Measurements from ENCODE around the gene LRRC32. TPM values are rescaled to one million over a fixed set of nuclear protein-coding genes. Genes with fewer than 3 reads are reported as not detected.
A peak's percentile ranks its signal among the peaks of the same experiment; 100 is the strongest.

LRRC32 gene
- total and polyA plus RNA-seq, 4 experiments from 2014 or later = 0.38 to 0.56 (median 0.53) TPM; not detected in 1

DNA sequence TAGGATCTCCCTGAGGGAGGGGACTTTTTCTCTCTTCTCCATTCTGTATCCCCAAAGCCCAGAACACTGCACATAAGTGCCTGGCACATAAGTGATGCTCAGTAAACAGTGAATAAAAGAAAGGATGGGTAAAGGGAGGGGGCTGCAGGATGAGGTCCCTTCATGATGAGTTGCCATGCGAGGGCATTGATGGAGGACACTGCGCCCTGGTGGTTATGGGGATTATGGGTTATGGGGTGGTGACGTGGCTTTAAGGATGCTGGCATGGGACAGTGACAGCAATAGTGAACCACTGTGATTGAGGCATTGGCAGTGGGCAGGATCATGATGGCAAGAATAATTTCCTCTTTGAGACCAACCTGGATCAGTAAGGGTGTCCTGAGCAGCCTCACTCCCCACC lies 43.9 kb upstream of the LRRC32 start:
- intact Hi-C loops (cut with micrococcal nuclease) = no loop called here
- Mint-ChIP-seq H3K4me1 (no peaks in the 10 kb centered on the region), H3K9me3 (peaks cover 0 to 2% (median 0%) of the 10 kb centered on the region in 8 donors), H3K36me3 (no peaks in the 10 kb centered on the region), H3K27ac (no peak overlapping the region), H3K4me3 (no peak overlapping the region), H3K27me3 (no peaks in the 10 kb centered on the region)
- DNase-seq = no peak
- ChIA-PET CTCF (ENCODE audit: partially characterized antibody) (no interaction called here), POLR2A (ENCODE audit: partially characterized antibody) (no interaction called here)
- H3K9me3 ChIP-seq (ENCODE audit: control insufficient read depth in 1 of 2, low read length in 2 of 2) = no peaks in the 10 kb centered on the region
- H3K36me3 ChIP-seq (ENCODE audit: insufficient read depth, low read length) = no peaks in the 10 kb centered on the region
- no peaks in the 10 kb centered on the region for H3K4me1 ChIP-seq (ENCODE audit: insufficient read depth, low read length)
- no peak overlapping the region for H3K4me3 ChIP-seq (ENCODE audit: low read length in 2 of 2)
- no peak overlapping the region for H3K27ac ChIP-seq (ENCODE audit: low read depth, low read length)
- H3K27me3 ChIP-seq (ENCODE audit: insufficient read depth, low read length) = no peaks in the 10 kb centered on the region

DNA sequence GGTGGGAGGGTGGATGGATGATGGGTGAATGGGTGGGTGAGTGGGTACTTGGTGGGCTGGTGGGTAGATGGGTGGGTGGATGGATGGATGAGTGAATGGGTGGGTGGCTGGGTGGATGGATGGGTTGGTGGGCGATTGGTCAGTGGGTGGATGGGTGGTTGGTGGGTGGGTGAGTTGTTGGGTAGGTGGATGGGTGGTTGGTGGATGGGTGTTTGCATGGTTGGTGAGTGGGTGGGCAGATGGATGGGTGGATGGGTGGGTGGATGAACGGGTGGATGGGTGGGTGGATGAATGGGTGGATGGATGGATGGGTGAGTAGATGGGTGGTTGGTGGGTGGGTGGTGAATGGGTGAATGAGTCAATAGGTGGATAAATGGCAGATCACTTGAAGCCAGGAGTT lies 43.0 kb upstream of the LRRC32 start:
- Histone ChIP-seq H3K36me3 (ENCODE audit: insufficient read depth, low read length) (no peaks in the 10 kb centered on the region), H3K27ac (ENCODE audit: low read depth, low read length) (no peak overlapping the region), H3K9me3 (ENCODE audit: control insufficient read depth in 1 of 2, low read length in 2 of 2) (no peaks in the 10 kb centered on the region), H3K27me3 (ENCODE audit: insufficient read depth, low read length) (no peaks in the 10 kb centered on the region), H3K4me1 (ENCODE audit: insufficient read depth, low read length) (no peaks in the 10 kb centered on the region), H3K4me3 (ENCODE audit: low read length in 2 of 2) (no peak overlapping the region)
- no peak overlapping the region for H3K27ac Mint-ChIP-seq
- H3K4me1 Mint-ChIP-seq = no peaks in the 10 kb centered on the region
- H3K36me3 Mint-ChIP-seq = no peaks in the 10 kb centered on the region
- peaks cover 0 to 2% (median 0%) of the 10 kb centered on the region in 8 donors for H3K9me3 Mint-ChIP-seq
- no peaks in the 10 kb centered on the region for H3K27me3 Mint-ChIP-seq
- H3K4me3 Mint-ChIP-seq = no peak overlapping the region
- ChIA-PET POLR2A (ENCODE audit: partially characterized antibody) (no interaction called here), CTCF (ENCODE audit: partially characterized antibody) (interaction anchor here (0.7 to 2.4 kb wide), 3 partner anchors 8 to 989 kb away, joined by 3 to 9 read pairs (median 5); no protein-coding TSS in a partner anchor)
- DNase-seq = no peak
- intact Hi-C loops (cut with micrococcal nuclease) = no loop called here

DNA sequence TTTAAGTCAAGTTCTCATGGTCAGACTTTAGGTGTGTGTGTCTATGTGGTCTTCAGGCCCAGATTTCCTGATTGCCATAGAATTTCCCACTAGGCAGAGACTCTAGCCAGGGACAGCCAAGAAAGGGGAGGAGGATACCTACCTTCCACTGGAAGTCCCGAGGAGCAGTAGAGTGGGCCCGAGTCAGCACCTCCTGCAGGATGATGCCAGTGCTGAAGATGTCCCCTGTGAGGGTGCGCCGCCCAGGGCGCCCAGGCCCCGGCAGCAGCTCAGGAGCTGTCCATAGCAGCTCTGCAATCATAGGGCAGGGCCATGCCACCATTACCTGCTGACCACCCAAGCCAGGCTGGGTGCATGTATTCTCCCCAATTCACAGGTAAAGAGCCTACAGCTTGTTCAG lies 41.6 kb upstream of the LRRC32 start:
- Mint-ChIP-seq H3K4me1 (no peaks in the 10 kb centered on the region), H3K36me3 (no peaks in the 10 kb centered on the region), H3K4me3 (no peak overlapping the region), H3K27me3 (peaks cover 0 to 2% of the 10 kb centered on the region in 2 donors), H3K9me3 (peaks cover 0 to 2% (median 0%) of the 10 kb centered on the region in 8 donors), H3K27ac (peak overlapping the region in 1 of 7 donors; percentile 83)
- no peak for DNase-seq
- CTCF ChIA-PET (ENCODE audit: partially characterized antibody) = interaction anchor here (2.4 kb wide), 1 partner anchor 10 kb away, joined by 9 read pairs; no protein-coding TSS in a partner anchor
- no peak overlapping the region for H3K27ac ChIP-seq (ENCODE audit: low read depth, low read length)
- POLR2A ChIA-PET (ENCODE audit: partially characterized antibody) = no interaction called here
- no peaks in the 10 kb centered on the region for H3K9me3 ChIP-seq (ENCODE audit: control insufficient read depth in 1 of 2, low read length in 2 of 2)
- no peaks in the 10 kb centered on the region for H3K36me3 ChIP-seq (ENCODE audit: insufficient read depth, low read length)
- no peaks in the 10 kb centered on the region for H3K27me3 ChIP-seq (ENCODE audit: insufficient read depth, low read length)
- no peaks in the 10 kb centered on the region for H3K4me1 ChIP-seq (ENCODE audit: insufficient read depth, low read length)
- intact Hi-C loops (cut with micrococcal nuclease) = no loop called here
- no peak overlapping the region for H3K4me3 ChIP-seq (ENCODE audit: low read length in 2 of 2)

DNA sequence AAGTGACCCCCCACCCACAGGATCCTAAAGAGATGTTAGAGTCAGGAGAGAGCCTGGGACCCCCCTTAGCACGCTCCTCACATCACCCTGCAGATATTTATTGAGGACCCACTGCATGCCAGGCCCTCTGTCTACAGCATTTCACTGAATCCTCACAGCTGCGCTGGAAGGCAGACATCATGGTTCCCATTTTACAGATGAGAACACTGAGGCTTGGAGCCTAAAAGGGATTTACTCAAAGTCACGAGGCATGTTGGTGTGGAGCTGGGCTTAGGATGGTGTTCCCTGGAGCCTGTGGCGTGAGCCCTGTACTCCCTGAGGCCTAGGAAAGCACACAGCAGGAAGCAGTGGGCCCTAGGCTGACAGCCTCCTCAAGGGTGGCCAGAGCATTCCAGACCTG lies 39.2 kb upstream of the LRRC32 start:
- intact Hi-C loops (cut with micrococcal nuclease) = no loop called here
- no peaks in the 10 kb centered on the region for H3K36me3 ChIP-seq (ENCODE audit: insufficient read depth, low read length)
- Mint-ChIP-seq H3K9me3 (peaks cover 0 to 9% (median 3%) of the 10 kb centered on the region in 8 donors), H3K27ac (no peak overlapping the region), H3K4me3 (no peak overlapping the region), H3K36me3 (no peaks in the 10 kb centered on the region), H3K27me3 (peaks cover 0 to 2% of the 10 kb centered on the region in 2 donors), H3K4me1 (no peaks in the 10 kb centered on the region)
- H3K27ac ChIP-seq (ENCODE audit: low read depth, low read length) = no peak overlapping the region
- ChIA-PET CTCF (ENCODE audit: partially characterized antibody) (interaction anchor here (2.2 kb wide), 1 partner anchor 11 kb away, joined by 10 read pairs; no protein-coding TSS in a partner anchor), POLR2A (ENCODE audit: partially characterized antibody) (no interaction called here)
- no peaks in the 10 kb centered on the region for H3K27me3 ChIP-seq (ENCODE audit: insufficient read depth, low read length)
- no peak for DNase-seq
- H3K4me3 ChIP-seq (ENCODE audit: low read length in 2 of 2) = no peak overlapping the region
- no peaks in the 10 kb centered on the region for H3K4me1 ChIP-seq (ENCODE audit: insufficient read depth, low read length)
- H3K9me3 ChIP-seq (ENCODE audit: control insufficient read depth in 1 of 2, low read length in 2 of 2) = no peaks in the 10 kb centered on the region

DNA sequence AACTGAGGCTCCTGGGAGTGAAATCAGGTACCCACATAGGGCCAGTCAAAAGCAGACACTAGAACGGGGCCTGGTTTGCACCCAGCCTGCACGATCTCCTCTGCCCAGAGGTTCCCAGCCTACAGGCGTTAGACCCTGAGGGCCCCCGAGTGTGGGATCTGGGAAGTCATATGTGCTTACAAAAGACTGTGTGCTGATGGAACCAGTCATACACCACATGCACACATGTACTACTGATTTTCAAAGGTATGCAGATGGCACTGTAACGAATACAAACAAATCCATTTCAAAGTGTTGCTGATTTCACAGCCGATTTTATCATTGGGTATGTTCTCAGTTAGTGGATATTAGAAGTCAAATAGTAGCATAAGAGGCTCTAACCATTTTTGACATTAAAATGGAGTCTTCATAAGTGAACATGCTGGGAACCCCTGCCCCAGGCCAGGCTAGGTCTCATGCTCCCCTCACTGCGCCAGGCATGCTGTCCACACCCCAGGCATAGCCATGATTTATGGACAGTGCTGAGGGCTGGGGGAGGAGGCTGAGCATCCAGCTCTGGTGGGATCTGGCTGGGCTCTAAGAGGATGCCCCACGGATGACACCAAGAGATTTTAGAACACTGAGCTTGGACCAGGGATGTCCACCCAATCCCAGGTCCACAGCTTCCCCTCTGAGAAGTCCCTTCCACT lies 38.6 kb upstream of the LRRC32 start:
- H3K9me3 ChIP-seq (ENCODE audit: control insufficient read depth in 1 of 2, low read length in 2 of 2) = no peaks in the 10 kb centered on the region
- Mint-ChIP-seq H3K9me3 (peaks cover 0 to 12% (median 4%) of the 10 kb centered on the region in 8 donors), H3K4me1 (no peaks in the 10 kb centered on the region), H3K36me3 (no peaks in the 10 kb centered on the region), H3K27ac (no peak overlapping the region), H3K4me3 (no peak overlapping the region), H3K27me3 (peaks cover 1 to 6% of the 10 kb centered on the region in 2 donors)
- no peak overlapping the region for H3K4me3 ChIP-seq (ENCODE audit: low read length in 2 of 2)
- no peaks in the 10 kb centered on the region for H3K27me3 ChIP-seq (ENCODE audit: insufficient read depth, low read length)
- no peaks in the 10 kb centered on the region for H3K36me3 ChIP-seq (ENCODE audit: insufficient read depth, low read length)
- POLR2A ChIA-PET (ENCODE audit: partially characterized antibody) = no interaction called here
- DNase-seq = no peak
- intact Hi-C loops (cut with micrococcal nuclease) = no loop called here
- CTCF ChIA-PET (ENCODE audit: partially characterized antibody) = interaction anchor here (2.2 kb wide), 1 partner anchor 12 kb away, joined by 10 read pairs; no protein-coding TSS in a partner anchor
- no peak overlapping the region for H3K27ac ChIP-seq (ENCODE audit: low read depth, low read length)
- H3K4me1 ChIP-seq (ENCODE audit: insufficient read depth, low read length) = no peaks in the 10 kb centered on the region

DNA sequence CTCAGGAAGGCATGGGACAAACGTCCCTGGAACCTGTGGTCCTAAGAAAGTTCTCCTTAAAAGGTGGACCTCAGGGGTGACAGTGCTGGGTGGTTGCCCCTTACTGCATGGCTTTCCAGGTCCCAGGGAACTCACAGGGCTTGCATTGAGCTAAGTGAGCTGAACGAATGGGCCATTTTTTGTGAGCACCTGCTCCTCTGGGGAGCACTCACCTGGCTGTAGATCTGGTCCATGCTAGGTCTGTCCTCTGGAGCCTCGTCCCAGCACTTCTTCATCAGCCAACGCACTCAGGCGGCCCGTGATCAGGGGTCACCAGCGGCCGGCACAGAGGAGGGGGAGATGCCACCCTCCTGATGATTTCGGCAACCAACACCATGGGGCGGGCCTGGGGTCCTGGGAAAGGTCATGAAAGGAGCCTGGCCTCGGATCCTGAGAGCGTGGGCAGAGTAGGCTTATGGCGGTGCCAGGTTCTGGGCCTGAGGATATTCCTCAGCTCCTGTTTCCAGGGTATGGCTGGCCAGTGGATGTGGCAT lies 36.8 kb upstream of the LRRC32 start:
- Mint-ChIP-seq H3K27ac (no peak overlapping the region), H3K27me3 (peaks cover 4 to 6% of the 10 kb centered on the region in 2 donors), H3K4me3 (no peak overlapping the region), H3K4me1 (no peaks in the 10 kb centered on the region), H3K9me3 (peaks cover 0 to 12% (median 3%) of the 10 kb centered on the region in 8 donors), H3K36me3 (no peaks in the 10 kb centered on the region)
- no peaks in the 10 kb centered on the region for H3K36me3 ChIP-seq (ENCODE audit: insufficient read depth, low read length)
- ChIA-PET CTCF (ENCODE audit: partially characterized antibody) (interaction anchor here (1.6 kb wide), 1 partner anchor 15 kb away, joined by 4 read pairs; no protein-coding TSS in a partner anchor), POLR2A (ENCODE audit: partially characterized antibody) (no interaction called here)
- no peak overlapping the region for H3K4me3 ChIP-seq (ENCODE audit: low read length in 2 of 2)
- H3K27ac ChIP-seq (ENCODE audit: low read depth, low read length) = no peak overlapping the region
- H3K9me3 ChIP-seq (ENCODE audit: control insufficient read depth in 1 of 2, low read length in 2 of 2) = no peaks in the 10 kb centered on the region
- no peak for DNase-seq
- no peaks in the 10 kb centered on the region for H3K27me3 ChIP-seq (ENCODE audit: insufficient read depth, low read length)
- intact Hi-C loops (cut with micrococcal nuclease) = no loop called here
- H3K4me1 ChIP-seq (ENCODE audit: insufficient read depth, low read length) = no peaks in the 10 kb centered on the region

DNA sequence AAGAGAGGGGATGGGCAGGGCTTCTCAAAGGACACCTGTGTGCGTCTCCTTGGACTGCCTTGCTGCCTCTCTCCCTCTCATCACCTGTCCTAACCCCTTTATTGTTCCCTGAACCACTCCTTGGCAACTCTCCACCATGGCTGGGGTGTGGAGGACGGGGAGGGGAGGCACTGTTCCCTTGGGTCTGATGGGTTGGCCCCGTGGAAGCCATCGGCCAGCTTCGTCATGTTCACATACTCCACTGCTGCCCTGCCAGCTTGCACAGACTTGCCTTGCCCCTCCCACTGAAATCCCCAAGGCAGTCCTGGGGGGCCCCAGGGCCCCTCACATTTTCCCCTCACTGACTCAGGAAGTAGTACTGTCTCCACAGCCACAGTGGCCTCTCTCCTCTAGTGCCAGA lies 36.1 kb upstream of the LRRC32 start:
- no peaks in the 10 kb centered on the region for H3K4me1 ChIP-seq (ENCODE audit: insufficient read depth, low read length)
- no peak overlapping the region for H3K27ac ChIP-seq (ENCODE audit: low read depth, low read length)
- H3K4me3 ChIP-seq (ENCODE audit: low read length in 2 of 2) = no peak overlapping the region
- no peaks in the 10 kb centered on the region for H3K27me3 ChIP-seq (ENCODE audit: insufficient read depth, low read length)
- no peak overlapping the region for H3K4me3 Mint-ChIP-seq
- H3K4me1 Mint-ChIP-seq = no peaks in the 10 kb centered on the region
- peaks cover 4 to 6% of the 10 kb centered on the region in 2 donors for H3K27me3 Mint-ChIP-seq
- H3K36me3 ChIP-seq (ENCODE audit: insufficient read depth, low read length) = no peaks in the 10 kb centered on the region
- H3K9me3 Mint-ChIP-seq = peaks cover 0 to 12% (median 3%) of the 10 kb centered on the region in 8 donors
- intact Hi-C loops (cut with micrococcal nuclease) = no loop called here
- ChIA-PET CTCF (ENCODE audit: partially characterized antibody) (interaction anchor here (0.8 to 1.6 kb wide), 2 partner anchors 15 kb away, joined by 3 to 4 read pairs; no protein-coding TSS in a partner anchor), POLR2A (ENCODE audit: partially characterized antibody) (no interaction called here)
- no peak for DNase-seq
- no peaks in the 10 kb centered on the region for H3K36me3 Mint-ChIP-seq
- no peaks in the 10 kb centered on the region for H3K9me3 ChIP-seq (ENCODE audit: control insufficient read depth in 1 of 2, low read length in 2 of 2)
- peak overlapping the region in 1 of 7 donors; percentile 23 for H3K27ac Mint-ChIP-seq

Measured in CD4-positive, alpha-beta memory T cell (primary cell).